ENCODE measurements around the gene PLCB2.
A peak's percentile ranks its signal among the peaks of the same experiment; 100 is the strongest.

PLCB2 gene

GRCh38 chr15:40334941-40335795, 27.4 kb upstream of the PLCB2 start:
- H3K9me3 Mint-ChIP-seq, result no peaks in the 10 kb centered on the region
- peaks cover 20% of the 10 kb centered on the region for H3K4me1 Mint-ChIP-seq (ENCODE audit: low read depth)
- no peak overlapping the region for H3K4me3 Mint-ChIP-seq
- H3K27me3 Mint-ChIP-seq, result no peaks in the 10 kb centered on the region
- no peak for DNase-seq
- H3K36me3 Mint-ChIP-seq (ENCODE audit: low read depth), result no peaks in the 10 kb centered on the region
- no peak overlapping the region for H3K27ac Mint-ChIP-seq

- no peaks in the 10 kb centered on the region for H3K9me3 Mint-ChIP-seq
- H3K4me3 Mint-ChIP-seq, result no peak overlapping the region
- no peak for DNase-seq
- H3K36me3 Mint-ChIP-seq (ENCODE audit: low read depth), result no peaks in the 10 kb centered on the region
- no peaks in the 10 kb centered on the region for H3K27me3 Mint-ChIP-seq
- H3K4me1 Mint-ChIP-seq (ENCODE audit: low read depth), result peaks cover 20% of the 10 kb centered on the region
- no peak overlapping the region for H3K27ac Mint-ChIP-seq
These were observed 26.8 kb upstream of the PLCB2 start for GRCh38 chr15:40334541-40334940.

DNA sequence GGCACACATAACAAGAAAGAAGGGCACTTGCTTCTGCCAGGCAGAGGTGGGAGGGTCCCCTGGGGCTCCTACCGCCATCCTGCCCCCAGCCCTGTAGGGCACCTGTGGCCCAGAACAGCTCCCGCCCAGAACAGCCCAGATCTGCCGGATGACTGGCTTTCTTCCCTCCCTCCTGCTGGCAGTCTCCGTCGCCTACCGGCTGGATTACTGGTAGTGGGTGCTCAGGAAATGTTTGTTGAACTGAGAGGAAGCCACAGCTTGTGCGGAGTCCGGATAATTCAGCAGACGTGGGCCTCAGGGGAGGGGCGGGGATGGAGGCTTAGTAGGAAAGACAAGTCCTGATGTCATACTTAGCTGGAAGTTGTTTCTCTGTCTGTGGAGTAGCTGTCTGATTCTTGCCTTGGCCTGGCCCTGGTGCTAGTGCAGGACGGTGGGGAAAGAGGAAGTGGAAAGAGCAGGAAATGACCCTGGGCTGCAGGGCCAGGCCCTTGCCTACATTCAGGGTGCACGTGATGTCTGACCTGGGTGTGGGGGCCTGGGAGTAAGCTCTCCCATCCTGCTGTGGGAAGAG, 26.3 kb upstream of the PLCB2 start:
- Mint-ChIP-seq H3K4me3 (no peak overlapping the region), H3K27me3 (no peaks in the 10 kb centered on the region), H3K9me3 (no peaks in the 10 kb centered on the region), H3K36me3 (ENCODE audit: low read depth) (no peaks in the 10 kb centered on the region), H3K4me1 (ENCODE audit: low read depth) (peaks cover 20% of the 10 kb centered on the region), H3K27ac (peak overlapping the region; percentile 83)
- DNase-seq, result peak; percentile 45

- H3K27ac Mint-ChIP-seq, result no peak overlapping the region
- H3K36me3 Mint-ChIP-seq (ENCODE audit: low read depth), result no peaks in the 10 kb centered on the region
- no peaks in the 10 kb centered on the region for H3K9me3 Mint-ChIP-seq
- H3K27me3 Mint-ChIP-seq, result no peaks in the 10 kb centered on the region
- DNase-seq, result no peak
- peaks cover 16% of the 10 kb centered on the region for H3K4me1 Mint-ChIP-seq (ENCODE audit: low read depth)
- H3K4me3 Mint-ChIP-seq, result no peak overlapping the region
These were observed 24.5 kb upstream of the PLCB2 start for GRCh38 chr15:40332113-40332781.

DNA sequence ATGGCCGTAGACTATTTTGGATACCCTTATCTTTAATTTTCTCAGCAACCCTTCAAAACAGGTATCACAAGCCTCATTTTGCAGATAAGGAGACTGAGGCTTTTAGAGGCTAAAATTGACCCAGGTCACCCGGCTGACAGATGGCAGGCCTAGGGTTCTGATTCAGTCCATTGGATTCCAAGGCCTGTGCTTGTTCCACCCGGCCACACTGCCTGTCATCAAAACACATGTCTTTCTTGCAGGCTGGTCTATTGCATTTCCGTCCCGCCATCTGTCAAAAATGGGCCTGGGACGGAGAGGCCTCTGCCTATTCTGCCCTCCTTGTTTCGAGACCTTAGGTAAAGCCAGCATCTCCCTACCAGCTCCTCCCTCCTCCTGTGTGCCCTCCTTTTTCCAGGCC, 23.9 kb upstream of the PLCB2 start:
- Mint-ChIP-seq H3K4me1 (ENCODE audit: low read depth) (peaks cover 17% of the 10 kb centered on the region), H3K4me3 (no peak overlapping the region), H3K27ac (no peak overlapping the region), H3K9me3 (no peaks in the 10 kb centered on the region), H3K27me3 (no peaks in the 10 kb centered on the region), H3K36me3 (ENCODE audit: low read depth) (peaks cover 1% of the 10 kb centered on the region)
- DNase-seq, result no peak

GRCh38 chr15:40331026-40331425, 23.3 kb upstream of the PLCB2 start:
- Mint-ChIP-seq H3K9me3 (no peaks in the 10 kb centered on the region), H3K27ac (no peak overlapping the region), H3K27me3 (no peaks in the 10 kb centered on the region), H3K36me3 (ENCODE audit: low read depth) (peaks cover 6% of the 10 kb centered on the region), H3K4me1 (ENCODE audit: low read depth) (peaks cover 19% of the 10 kb centered on the region), H3K4me3 (no peak overlapping the region)
- no peak for DNase-seq

GRCh38 chr15:40330368-40330836, 22.7 kb upstream of the PLCB2 start:
- H3K36me3 Mint-ChIP-seq (ENCODE audit: low read depth), result peaks cover 8% of the 10 kb centered on the region
- H3K4me3 Mint-ChIP-seq, result no peak overlapping the region
- H3K27ac Mint-ChIP-seq, result no peak overlapping the region
- no peaks in the 10 kb centered on the region for H3K27me3 Mint-ChIP-seq
- H3K9me3 Mint-ChIP-seq, result no peaks in the 10 kb centered on the region
- peaks cover 21% of the 10 kb centered on the region for H3K4me1 Mint-ChIP-seq (ENCODE audit: low read depth)
- no peak for DNase-seq

GRCh38 chr15:40329804-40330203, 22.1 kb upstream of the PLCB2 start:
- no peak for DNase-seq
- Mint-ChIP-seq H3K4me3 (no peak overlapping the region), H3K27ac (no peak overlapping the region), H3K27me3 (no peaks in the 10 kb centered on the region), H3K9me3 (no peaks in the 10 kb centered on the region), H3K4me1 (ENCODE audit: low read depth) (peaks cover 25% of the 10 kb centered on the region), H3K36me3 (ENCODE audit: low read depth) (peaks cover 11% of the 10 kb centered on the region)

DNA sequence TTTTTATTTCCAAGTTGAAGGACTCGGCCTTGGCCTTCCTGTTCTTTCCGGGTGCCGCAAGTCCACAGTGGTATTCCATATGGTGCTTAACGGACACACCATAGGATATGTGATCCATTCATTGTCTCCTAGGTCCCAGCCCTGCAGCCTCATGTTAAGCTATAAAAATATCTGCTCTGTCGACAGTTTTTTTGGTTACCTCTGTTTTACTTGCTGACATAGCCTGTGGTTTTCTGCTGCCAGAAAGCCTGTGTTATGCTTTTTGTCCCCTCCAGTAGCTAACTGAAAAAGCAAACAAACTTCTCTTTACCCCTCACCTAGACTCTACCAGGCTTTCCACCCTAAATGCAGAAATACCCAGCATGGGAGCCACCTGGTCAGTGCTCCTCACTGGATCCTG, 21.0 kb upstream of the PLCB2 start:
- no peak overlapping the region for H3K27ac Mint-ChIP-seq

DNA sequence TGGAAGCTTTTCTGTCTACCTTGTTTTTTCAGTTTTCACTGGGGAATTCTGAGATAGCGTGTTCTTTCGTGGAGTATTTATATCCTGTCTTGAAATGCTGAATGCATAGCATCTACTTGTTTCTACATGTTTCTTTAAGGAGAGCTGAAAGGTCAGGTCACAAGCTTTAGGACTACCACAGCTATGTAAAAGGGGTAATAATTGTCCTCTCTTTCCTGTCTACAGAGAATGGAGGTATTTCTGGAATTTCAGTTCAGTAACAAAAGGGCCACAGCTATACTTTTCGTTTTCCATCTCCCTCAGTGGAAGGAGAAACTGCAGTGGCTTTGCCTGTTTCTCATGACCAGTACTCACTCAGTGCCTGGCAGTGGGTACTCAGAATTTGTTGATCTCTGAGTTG, 20.4 kb upstream of the PLCB2 start:
- Mint-ChIP-seq H3K4me3 (no peak overlapping the region), H3K27me3 (no peaks in the 10 kb centered on the region), H3K9me3 (no peaks in the 10 kb centered on the region), H3K4me1 (ENCODE audit: low read depth) (peaks cover 16% of the 10 kb centered on the region), H3K27ac (no peak overlapping the region), H3K36me3 (ENCODE audit: low read depth) (peaks cover 11% of the 10 kb centered on the region)
- DNase-seq, result no peak

More for the DNA sequence above, 21.0 kb upstream of the PLCB2 start:
- Mint-ChIP-seq H3K4me3 (no peak overlapping the region), H3K27me3 (no peaks in the 10 kb centered on the region), H3K4me1 (ENCODE audit: low read depth) (peaks cover 18% of the 10 kb centered on the region), H3K36me3 (ENCODE audit: low read depth) (peaks cover 11% of the 10 kb centered on the region), H3K9me3 (no peaks in the 10 kb centered on the region)
- DNase-seq, result no peak

DNA sequence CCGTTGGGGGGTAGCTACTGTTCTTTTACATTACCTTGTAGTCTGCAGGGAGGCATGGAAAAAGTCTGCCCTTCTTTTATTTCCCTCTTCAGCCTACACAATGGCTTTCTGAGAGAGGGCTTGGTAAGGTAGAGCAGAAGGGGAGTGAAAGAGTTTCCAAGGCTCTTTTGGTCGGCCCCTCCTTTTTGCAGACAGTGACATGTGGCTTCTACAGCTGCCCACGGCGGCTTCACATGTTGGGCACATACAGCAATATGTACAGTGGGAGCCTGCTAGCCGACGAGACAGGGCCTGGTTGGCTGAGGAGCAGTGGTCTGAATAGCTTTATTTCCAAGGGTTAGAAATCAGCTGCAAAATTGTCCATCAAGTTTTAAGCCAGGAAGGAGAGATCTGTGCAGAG, 19.7 kb upstream of the PLCB2 start:
- peaks cover 21% of the 10 kb centered on the region for H3K4me1 Mint-ChIP-seq (ENCODE audit: low read depth)
- H3K27me3 Mint-ChIP-seq, result no peaks in the 10 kb centered on the region
- no peaks in the 10 kb centered on the region for H3K9me3 Mint-ChIP-seq
- no peak overlapping the region for H3K4me3 Mint-ChIP-seq
- peaks cover 11% of the 10 kb centered on the region for H3K36me3 Mint-ChIP-seq (ENCODE audit: low read depth)
- no peak overlapping the region for H3K27ac Mint-ChIP-seq
- DNase-seq, result no peak

DNA sequence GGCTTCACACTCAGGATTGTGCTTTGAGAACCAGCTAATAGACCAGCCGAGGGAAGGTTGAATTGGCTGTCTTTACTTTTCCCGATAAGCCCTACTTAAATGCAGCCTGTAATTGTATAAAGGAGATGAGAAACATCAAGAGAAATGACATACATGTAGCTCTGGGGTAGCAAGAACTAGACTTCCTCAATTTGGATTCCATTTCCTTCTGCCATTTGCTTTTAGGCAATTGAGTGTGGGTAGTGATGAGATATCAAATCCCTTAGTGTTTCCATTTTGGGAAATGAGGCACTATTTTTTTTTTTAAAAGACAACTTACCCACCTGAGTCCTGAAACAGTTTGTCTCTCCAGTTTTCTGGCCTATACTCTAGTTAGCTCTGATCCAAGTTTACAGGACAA, 18.0 kb upstream of the PLCB2 start:
- Mint-ChIP-seq H3K36me3 (ENCODE audit: low read depth) (peaks cover 11% of the 10 kb centered on the region), H3K4me3 (no peak overlapping the region), H3K4me1 (ENCODE audit: low read depth) (peaks cover 28% of the 10 kb centered on the region), H3K27ac (no peak overlapping the region), H3K9me3 (no peaks in the 10 kb centered on the region), H3K27me3 (no peaks in the 10 kb centered on the region)
- DNase-seq, result no peak

GRCh38 chr15:40325188-40325587, 17.5 kb upstream of the PLCB2 start:
- H3K36me3 Mint-ChIP-seq (ENCODE audit: low read depth), result peaks cover 11% of the 10 kb centered on the region
- peak overlapping the region; percentile 77 for H3K4me3 Mint-ChIP-seq
- no peaks in the 10 kb centered on the region for H3K9me3 Mint-ChIP-seq
- H3K27me3 Mint-ChIP-seq, result no peaks in the 10 kb centered on the region
- H3K27ac Mint-ChIP-seq, result no peak overlapping the region
- H3K4me1 Mint-ChIP-seq (ENCODE audit: low read depth), result peaks cover 28% of the 10 kb centered on the region
- DNase-seq, result no peak

DNA sequence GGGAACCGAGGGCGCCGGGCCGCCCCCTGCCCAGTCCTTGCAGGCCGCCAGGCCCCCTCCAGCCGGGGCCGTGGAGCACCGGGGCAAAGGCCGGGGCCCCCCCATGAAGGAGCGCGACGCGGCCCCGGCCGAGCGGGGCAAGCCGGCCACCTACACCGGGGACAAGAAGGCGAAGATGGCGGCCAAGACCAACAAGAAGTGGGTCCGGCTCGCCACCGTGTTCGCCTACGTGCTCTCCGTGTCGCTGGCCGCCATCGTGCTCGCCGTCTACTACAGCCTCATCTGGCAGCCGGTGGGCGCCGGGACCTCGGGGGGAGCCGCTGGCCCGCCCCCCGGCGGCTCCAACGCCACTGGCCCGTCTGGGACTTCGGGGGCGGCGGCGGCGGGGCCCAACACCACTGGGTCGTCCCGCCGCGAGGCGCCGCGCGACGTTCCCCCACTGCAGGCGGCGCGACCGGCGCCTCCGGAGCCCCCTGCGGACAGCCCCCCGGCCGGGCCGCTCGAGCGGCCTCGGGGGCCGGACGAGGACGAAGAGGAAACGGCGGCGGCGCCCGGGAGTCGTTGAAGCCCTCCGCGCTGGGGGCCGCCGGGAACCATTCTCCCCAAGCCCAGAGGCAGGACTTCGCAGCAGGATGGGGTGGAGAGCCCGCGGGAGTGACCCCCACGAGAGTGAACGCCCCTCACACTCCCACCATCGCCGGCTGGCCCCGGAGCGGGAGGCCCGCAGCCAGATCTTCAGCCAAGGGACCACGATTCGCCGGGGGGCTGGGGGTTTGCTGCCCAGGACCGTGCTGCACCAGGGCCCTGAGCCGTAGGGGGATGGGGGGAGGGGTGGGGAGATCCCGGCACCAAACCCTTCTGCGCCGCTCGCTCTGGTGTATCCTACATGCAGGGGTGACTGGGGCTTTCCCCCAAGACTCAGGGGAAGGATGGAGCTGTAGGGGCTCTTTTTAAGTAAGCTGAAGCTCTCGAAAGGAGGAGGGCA, 16.5 kb upstream of the PLCB2 start:
- Mint-ChIP-seq H3K27ac (peak overlapping the region; percentile 40), H3K4me3 (peak overlapping the region; percentile 77), H3K27me3 (no peaks in the 10 kb centered on the region), H3K4me1 (ENCODE audit: low read depth) (peaks cover 28% of the 10 kb centered on the region), H3K9me3 (no peaks in the 10 kb centered on the region), H3K36me3 (ENCODE audit: low read depth) (peaks cover 11% of the 10 kb centered on the region)
- peak; percentile 61 for DNase-seq
